AG20443 (cell line): ENCODE measurements around the gene KRTAP7-1.

Experiments
- DNase-seq: peaks from one replicate; pipeline ENCODE4 v3.0.0; 2012; ENCODE audit warnings: low spot score, mixed read lengths

The KRTAP7-1 gene, protein sequence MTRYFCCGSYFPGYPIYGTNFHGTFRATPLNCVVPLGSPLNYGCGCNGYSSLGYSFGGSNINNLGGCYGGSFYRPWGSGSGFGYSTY

DNA sequence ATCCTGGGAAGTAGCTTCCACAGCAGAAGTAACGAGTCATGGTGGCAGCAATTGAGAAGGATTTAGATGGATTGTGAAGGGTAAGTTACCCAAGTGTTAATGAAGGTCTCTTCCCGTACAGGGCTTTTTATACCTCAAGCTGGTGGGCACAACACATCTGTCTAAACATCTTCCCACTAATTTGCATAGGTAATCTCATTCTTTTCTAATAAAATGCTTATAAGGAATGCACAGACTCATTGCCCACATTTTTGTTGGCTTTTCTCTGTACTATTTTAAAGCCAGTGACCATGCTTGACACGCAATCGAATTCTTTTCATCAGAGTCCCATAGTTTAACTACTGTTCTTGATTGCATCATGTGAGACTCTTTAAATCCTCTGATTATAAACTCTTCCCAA lies at the start of gene KRTAP7-1:
Gene KRTAP7-1, minus strand, starts transcription at position 101 of the 400 bp plus-strand sequence. Its CDS starts 61 bp downstream, at position 40.
- no peak for DNase-seq

DNA sequence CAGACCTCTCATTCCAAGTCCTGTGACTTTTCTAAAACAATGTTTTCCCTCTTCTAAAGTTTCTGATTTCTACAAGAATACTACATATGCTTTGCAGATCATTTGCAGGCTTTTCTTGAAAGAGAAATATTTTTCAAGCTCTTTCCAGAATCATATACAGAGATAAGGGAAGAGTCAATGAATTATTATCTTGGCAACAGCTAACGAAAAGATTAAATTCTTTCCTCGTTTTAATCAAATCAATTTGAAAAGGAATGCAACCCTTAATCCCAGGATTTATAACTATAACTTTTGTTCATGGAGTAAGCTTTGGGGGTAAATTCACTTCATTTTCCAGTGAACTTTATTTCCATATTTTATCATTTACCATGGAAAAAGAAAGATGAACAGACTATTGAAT lies 45.0 kb upstream of the KRTAP7-1 start:
- DNase-seq = no peak

DNA sequence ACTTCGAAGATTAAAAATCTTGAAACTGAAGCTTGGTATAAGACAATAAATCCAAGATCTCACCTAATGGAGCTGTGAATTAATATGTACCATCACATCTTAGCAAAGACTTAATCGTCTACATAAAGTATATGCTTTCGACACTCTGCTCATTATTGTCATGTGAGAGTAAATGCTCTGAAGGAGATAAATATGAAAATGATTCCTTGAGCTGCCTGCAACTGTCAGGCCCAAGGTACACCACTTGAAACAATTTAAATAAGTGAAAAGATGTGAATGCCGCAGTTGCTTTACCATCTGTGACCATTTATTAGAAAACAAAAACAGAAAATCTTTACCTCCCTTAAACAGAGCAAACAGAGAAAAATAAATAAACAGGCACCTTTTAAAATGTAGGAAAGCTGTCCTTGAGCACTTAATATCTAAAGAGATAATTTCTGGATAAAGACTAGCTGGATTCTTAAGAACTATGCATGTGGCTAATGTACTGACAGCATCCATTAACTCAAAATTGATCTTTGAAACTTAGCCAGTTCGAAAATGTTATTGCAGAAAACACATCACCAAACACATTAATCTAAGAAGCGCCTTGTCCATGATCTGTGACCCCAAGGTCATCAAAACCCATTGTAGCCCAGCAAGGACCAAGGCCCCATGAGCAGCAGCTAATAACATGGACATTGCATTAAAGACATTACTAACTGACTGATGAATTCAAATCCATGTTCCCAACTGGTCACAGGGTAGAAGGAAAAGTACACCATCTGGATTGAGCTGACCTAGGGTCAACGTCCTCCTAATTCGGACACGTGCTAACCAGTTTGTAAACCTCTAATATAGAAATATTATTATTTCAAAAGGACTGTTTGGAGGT lies 18.3 kb upstream of the KRTAP7-1 start:
- DNase-seq = no peak

DNA sequence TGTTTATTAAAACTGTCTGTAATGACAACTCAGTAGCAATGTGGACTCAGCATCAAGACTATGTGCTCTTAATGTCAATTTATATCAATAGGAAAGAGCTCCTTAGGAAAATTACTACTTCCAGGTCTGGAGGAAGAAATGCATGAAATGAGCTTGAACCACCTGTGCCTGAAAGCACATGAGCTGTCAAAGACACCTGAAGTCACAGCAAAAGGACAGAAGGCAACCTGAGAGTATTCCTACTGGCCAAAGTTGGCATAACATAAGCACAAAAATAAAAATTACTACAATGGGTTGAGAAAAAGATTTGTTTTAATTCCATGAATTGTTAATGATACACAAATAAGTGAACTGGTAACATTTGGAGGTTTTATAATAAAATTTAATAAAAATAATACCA lies 13.4 kb upstream of the KRTAP7-1 start:
- no peak for DNase-seq

DNA sequence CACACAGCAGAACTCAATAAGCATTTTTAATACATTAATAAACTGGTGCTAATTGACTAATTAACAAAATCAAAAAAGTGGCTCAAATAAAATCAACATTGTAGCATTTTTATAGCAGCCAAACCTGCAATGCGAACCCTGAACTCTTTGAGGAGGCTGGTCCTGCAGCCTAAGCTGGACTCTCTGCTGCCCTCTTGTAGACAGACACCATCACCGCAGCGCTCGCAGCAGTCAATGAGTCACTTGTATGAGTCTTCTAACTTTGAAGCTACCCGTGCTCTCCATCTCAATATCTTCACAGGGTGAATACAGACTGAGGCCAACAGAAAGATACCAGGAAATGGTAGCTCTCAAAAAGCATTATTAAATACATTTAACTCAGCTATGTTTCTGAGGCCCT lies 9.7 kb upstream of the KRTAP7-1 start:
- peak; percentile 13 for DNase-seq

DNA sequence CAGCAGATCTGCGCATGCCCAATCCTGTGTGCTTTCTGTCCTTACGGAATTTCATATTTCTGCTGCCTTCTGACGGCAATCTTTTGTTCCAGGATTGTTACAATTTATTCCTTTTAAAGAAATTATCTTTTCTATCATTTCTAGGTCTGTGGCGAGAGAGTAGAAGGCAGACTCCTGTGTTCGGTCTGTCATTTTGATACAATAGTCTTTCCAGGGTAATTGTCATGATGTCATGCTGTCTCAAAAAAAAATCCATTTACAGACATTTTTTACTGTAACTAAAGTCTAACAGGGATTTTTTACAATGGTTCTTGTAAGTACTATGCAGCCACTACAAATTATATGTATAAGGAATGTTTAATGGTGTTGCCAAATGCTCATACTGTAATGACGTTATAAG lies 9.0 kb upstream of the KRTAP7-1 start:
- DNase-seq = no peak

DNA sequence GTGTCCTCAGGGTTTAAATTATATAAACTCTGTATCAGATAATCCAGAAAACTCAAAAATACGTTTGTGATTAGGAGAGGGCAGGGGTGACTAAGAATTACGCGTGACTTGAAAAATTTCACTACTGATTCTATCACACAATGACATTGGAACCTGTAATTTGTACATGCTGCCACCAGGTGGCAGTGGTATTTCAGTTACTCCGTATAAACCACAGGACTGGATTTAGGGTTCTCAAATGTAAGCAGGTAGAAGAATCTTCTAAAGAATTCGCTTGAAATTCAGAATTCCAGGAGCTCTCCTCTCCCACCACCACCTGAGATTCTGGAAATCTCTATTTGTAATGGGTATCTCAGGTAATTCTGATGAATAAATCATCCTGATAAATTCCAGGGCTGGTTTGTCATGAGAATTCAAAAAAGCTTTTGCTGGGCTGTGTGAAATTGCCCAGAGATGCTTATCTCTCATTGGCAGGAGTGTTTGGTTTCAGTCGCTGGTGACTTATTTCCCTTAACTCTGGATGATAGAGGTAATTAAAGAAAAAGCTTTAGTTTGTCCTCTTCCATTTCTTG lies 1.7 kb upstream of the KRTAP7-1 start:
- no peak for DNase-seq

DNA sequence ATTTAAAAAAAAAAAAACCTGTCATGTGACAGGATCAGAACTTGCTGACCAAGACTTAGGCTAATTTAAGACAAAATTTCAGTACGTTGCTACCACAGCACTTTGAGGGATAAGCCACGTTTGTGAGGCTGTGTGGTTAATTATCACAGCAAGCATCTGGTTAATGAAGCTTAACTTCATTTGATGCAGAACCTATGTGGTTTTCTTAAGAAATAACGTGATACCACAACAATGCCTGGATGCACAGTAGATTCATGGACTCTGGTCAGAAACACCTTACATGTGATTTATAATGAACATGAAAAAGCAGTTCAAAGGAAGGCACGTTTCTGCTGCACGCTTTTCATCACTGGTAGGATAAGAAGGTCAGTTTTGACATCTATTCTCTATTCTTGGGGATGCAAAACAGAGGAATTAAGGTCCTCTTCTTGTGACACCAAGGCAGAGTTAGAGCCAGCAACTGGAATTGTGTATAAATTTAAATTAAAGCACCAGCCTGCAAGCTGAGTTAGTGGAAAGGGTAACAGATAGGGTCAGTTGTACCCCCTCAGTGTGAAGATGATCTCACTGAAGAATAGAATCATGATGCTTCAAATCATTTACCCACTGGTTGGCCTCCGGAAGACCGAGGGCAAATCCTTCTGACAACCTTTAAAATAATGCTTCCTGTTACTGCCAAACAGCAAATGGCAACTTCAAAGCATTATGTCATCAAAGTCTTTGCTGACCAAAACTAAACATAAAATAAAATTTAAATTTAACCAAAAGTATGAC lies 10.5 kb downstream of the KRTAP7-1 start:
- DNase-seq = no peak

DNA sequence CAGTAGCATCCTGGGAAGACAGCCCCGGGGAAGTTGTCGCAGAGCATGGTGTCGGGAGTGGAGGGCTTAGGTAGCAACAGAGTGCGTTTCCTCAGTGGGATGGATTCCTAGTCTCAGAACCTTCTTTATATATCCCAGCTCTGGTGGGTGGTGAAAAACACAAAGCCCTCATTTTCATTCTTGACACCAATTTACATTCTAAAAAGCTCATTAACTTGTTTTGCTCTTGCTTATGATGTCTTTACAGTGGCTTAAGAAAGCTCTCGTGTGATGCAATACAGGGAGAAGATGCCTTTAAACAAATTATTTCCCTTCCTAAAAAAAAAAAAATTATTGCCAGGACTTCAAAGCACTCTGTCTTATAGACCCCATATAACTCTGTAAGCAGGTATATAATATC lies 16.4 kb downstream of the KRTAP7-1 start, which contains the start of gene KRTAP8-1:
Gene KRTAP8-1, minus strand, starts transcription at position 101 of the 400 bp plus-strand sequence. Its CDS starts 54 bp downstream, at position 47.
- DNase-seq = no peak

DNA sequence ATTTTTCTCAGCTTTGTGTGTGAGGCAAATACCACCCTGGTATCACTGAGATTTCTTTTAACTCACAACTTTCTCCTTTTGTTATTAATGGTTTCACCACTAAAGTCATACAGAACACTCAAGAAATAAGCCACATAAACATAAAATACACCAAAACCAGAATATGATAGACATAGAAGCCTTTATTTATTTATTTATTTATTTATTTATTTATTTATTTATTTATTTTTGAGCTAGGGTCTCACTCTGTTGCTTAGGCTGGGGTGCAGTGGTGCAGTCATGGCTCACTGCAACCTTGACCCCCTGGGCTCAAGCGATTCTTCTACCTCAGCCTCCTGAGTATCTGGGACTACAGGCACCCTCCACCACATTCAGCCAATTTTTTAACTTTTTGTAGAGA lies 29.0 kb downstream of the KRTAP7-1 start:
- DNase-seq = no peak

DNA sequence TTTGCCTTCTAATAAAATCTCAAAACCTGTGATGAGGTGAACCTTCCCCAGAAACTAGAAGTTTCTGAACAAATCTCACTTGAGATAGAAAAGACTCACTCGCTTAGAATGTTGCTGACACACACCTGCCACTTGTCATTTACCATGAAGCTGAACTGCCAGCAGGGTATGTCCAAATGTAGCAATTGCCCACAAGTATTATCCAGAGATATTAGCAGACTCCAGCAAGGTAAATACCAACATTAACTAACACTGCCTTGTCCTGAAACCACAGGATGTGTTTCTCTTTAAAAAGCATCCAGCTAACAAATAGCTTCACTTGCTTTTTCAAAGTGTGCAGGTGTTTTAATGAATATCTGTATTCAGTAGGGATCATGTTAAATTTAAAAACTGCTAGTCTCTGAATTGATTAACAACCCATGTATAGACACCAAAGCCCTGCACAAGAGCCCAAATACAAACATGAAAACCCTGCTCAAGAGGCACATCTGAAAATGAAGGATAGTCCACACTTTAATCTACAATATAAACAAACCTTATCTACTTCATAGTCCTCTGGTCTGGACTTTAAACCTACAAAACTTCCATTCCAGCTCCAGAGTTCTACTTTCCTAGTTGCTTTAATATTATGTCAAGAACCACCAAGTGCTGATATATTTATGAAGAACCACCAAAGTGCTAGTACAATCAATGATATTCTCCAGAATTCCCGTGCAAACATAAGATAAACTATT lies 35.8 kb downstream of the KRTAP7-1 start:
- no peak for DNase-seq

DNA sequence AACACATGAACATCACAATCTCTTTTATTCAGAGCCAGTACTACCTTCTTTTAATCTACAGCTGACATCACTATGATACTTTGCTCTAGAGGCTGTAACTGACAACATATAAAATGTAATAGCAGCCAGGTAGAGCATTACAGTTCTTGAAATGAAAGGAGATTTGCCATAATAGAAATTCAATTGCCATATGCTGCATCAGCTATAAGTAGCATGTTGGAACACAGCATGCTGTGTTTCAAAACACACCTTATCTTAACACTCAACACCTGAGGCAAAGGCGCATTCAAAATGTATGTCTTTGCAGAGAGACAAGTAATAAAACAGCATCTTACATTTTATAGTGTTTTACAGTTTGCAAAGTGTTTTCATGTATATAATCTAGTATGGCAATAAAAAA lies 50.3 kb downstream of the KRTAP7-1 start:
- no peak for DNase-seq
